ENCODE results near the gene BMP6.
"Not testable (repeated sequence)": the region's sequence is repeated elsewhere in the genome, so short reads cannot be mapped to it uniquely, and the experiment has no call there.

The BMP6 gene

GRCh38 chr6:7797386-7797785 is 71.5 kb downstream of the BMP6 start:
- no peak for DNase-seq

GRCh38 chr6:7798751-7799150 is 72.9 kb downstream of the BMP6 start:
- no peak for DNase-seq

GRCh38 chr6:7802662-7803061 is 76.8 kb downstream of the BMP6 start:
- no peak for DNase-seq

GRCh38 chr6:7803214-7803613 is 77.3 kb downstream of the BMP6 start:
- no peak for DNase-seq

GRCh38 chr6:7805078-7805849 is 79.4 kb downstream of the BMP6 start:
- DNase-seq = no peak

- DNase-seq = no peak
These were observed 79.9 kb downstream of the BMP6 start for GRCh38 chr6:7805850-7806214.

- no peak for DNase-seq
These were observed 80.8 kb downstream of the BMP6 start for GRCh38 chr6:7806711-7807110.

- no peak for DNase-seq
These were observed 83.4 kb downstream of the BMP6 start for GRCh38 chr6:7809346-7809745.

- no peak for DNase-seq
These were observed 85.5 kb downstream of the BMP6 start for GRCh38 chr6:7811441-7811840.

- no peak for DNase-seq
These were observed 86.7 kb downstream of the BMP6 start for GRCh38 chr6:7812623-7813022.

- no peak for DNase-seq
These were observed 87.3 kb downstream of the BMP6 start for GRCh38 chr6:7813193-7813592.

- no peak for DNase-seq
These were observed 87.8 kb downstream of the BMP6 start for GRCh38 chr6:7813704-7814103.

- no peak for DNase-seq
These were observed 89.8 kb downstream of the BMP6 start for GRCh38 chr6:7815716-7816115.

GRCh38 chr6:7817184-7817583 is 91.3 kb downstream of the BMP6 start:
- not testable (repeated sequence) for DNase-seq

GRCh38 chr6:7818257-7819214 is 92.6 kb downstream of the BMP6 start:
- DNase-seq = no peak

- no peak for DNase-seq
These were observed 93.6 kb downstream of the BMP6 start for GRCh38 chr6:7819431-7820015.

- no peak for DNase-seq
These were observed 94.5 kb downstream of the BMP6 start for GRCh38 chr6:7820288-7820835.

GRCh38 chr6:7821426-7821825 is 95.5 kb downstream of the BMP6 start:
- no peak for DNase-seq

GRCh38 chr6:7823552-7823951 is 97.7 kb downstream of the BMP6 start:
- DNase-seq = no peak

GRCh38 chr6:7825986-7826385 is 100.1 kb downstream of the BMP6 start:
- no peak for DNase-seq

GRCh38 chr6:7827142-7827541 is 101.2 kb downstream of the BMP6 start:
- no peak for DNase-seq

- DNase-seq = no peak
These were observed 102.2 kb downstream of the BMP6 start for GRCh38 chr6:7828124-7828523.

Measured in DMS79 treated with DMSO at 0.1 percent for 48 hours (cell line).